Endodermal cell (in vitro differentiated cells): ENCODE results near the gene NIM1K. TPM values are rescaled to one million over a fixed set of nuclear protein-coding genes. Genes with fewer than 3 reads are reported as not detected.

ENCODE experiments used
- DNase-seq: peaks from one replicate; pipeline ENCODE4 v3.0.0-alpha.2; 2017
- H3K27ac ChIP-seq: 2 replicates; pipeline ENCODE4 v1.5.1; 2013; ENCODE audit warnings: mild to moderate bottlenecking, low read depth, low read length, moderate library complexity
- H3K27me3 ChIP-seq: 2 replicates; pipeline ENCODE4 v1.6.1; 2013; ENCODE audit warnings: mild to moderate bottlenecking, low read length, moderate library complexity; ENCODE audit not compliant: insufficient read depth, control insufficient read depth, poor library complexity, severe bottlenecking
- H3K36me3 ChIP-seq: 2 replicates; pipeline ENCODE4 v1.7.0; 2013; ENCODE audit warnings: mild to moderate bottlenecking, low read length, moderate library complexity; ENCODE audit not compliant: control insufficient read depth, insufficient read depth
- H3K4me1 ChIP-seq: one replicate; pipeline ENCODE4 v1.7.0; 2013; ENCODE audit warnings: low read length; ENCODE audit not compliant: control insufficient read depth, insufficient read depth
- H3K4me3 ChIP-seq: 2 replicates; pipeline ENCODE4 v1.5.1; 2013; ENCODE audit warnings: mild to moderate bottlenecking, low read length, moderate library complexity
- H3K9ac ChIP-seq: 2 replicates; pipeline ENCODE4 v1.6.1; 2013; ENCODE audit warnings: mild to moderate bottlenecking, low read length, moderate library complexity; ENCODE audit not compliant: poor library complexity, severe bottlenecking; ENCODE audit errors: extremely low read depth
- H3K9me3 ChIP-seq: 2 replicates; pipeline ENCODE4 v1.6.1; 2013; ENCODE audit warnings: mild to moderate bottlenecking, low read length, moderate library complexity; ENCODE audit not compliant: control insufficient read depth
- H3K27ac Mint-ChIP-seq: 2 replicates; pipeline ENCODE4 v1.8.0; 2020; ENCODE audit warnings: mixed read lengths
- H3K27me3 Mint-ChIP-seq: 2 replicates; pipeline ENCODE4 v1.8.0; 2021; ENCODE audit warnings: mild to moderate bottlenecking, mixed read lengths; ENCODE audit not compliant: insufficient read depth
- H3K36me3 Mint-ChIP-seq: 2 replicates; pipeline ENCODE4 v1.8.0; 2020; ENCODE audit warnings: low read depth, mixed read lengths
- H3K4me1 Mint-ChIP-seq: 2 replicates; pipeline ENCODE4 v1.8.0; 2020; ENCODE audit warnings: mixed read lengths
- H3K4me3 Mint-ChIP-seq: 2 replicates; pipeline ENCODE4 v1.8.0; 2020; ENCODE audit warnings: mild to moderate bottlenecking, moderate library complexity, mixed read lengths
- H3K9me3 Mint-ChIP-seq: 2 replicates; pipeline ENCODE4 v1.8.0; 2020; ENCODE audit warnings: mild to moderate bottlenecking, mixed read lengths
- WGBS, 2 experiments: methylation state at CpG; one replicate each; pipeline versions ENCODE4 v1.1.5 to v1.1.7; 2013; ENCODE audit warnings: missing lambda C conversion rate in 2 of 2, mixed read lengths in 1 of 2; ENCODE audit not compliant: insufficient coverage in 1 of 2, insufficient read length in 1 of 2; 5-methylcytosine and 5-hydroxymethylcytosine counted together
- total RNA-seq, 2 donors: library from RNA; stranded (reverse); fragmentation: NEBNext Ultra II Directional in 1 of 2; extraction: Animal tissue kit (Norgen Biotek cat#: 25700) in 1 of 2; gene quantifications; 2 replicates in 1 of 2; 3 replicates in 1 of 2; pipeline ENCODE4 v1.2.1, GENCODE V29; 2021
- TF ChIP-seq, protein P1 (sequence below): fragments of 200-600 bp; sonication (generic); conservative IDR thresholded peaks from 2 replicates; pipeline ENCODE4 v1.5.0; 2021; ENCODE audit warnings: antibody characterized with exemption, mild to moderate bottlenecking

Gene NIM1K
- total RNA-seq, 2 donors from 2014 or later = not detected

- Mint-ChIP-seq H3K27me3 (no peaks in the 10 kb centered on the region), H3K27ac (no peak overlapping the region), H3K36me3 (peaks cover 60% of the 10 kb centered on the region), H3K4me3 (no peak overlapping the region), H3K4me1 (no peaks in the 10 kb centered on the region), H3K9me3 (no peaks in the 10 kb centered on the region)
- TF ChIP-seq, protein P1, sequence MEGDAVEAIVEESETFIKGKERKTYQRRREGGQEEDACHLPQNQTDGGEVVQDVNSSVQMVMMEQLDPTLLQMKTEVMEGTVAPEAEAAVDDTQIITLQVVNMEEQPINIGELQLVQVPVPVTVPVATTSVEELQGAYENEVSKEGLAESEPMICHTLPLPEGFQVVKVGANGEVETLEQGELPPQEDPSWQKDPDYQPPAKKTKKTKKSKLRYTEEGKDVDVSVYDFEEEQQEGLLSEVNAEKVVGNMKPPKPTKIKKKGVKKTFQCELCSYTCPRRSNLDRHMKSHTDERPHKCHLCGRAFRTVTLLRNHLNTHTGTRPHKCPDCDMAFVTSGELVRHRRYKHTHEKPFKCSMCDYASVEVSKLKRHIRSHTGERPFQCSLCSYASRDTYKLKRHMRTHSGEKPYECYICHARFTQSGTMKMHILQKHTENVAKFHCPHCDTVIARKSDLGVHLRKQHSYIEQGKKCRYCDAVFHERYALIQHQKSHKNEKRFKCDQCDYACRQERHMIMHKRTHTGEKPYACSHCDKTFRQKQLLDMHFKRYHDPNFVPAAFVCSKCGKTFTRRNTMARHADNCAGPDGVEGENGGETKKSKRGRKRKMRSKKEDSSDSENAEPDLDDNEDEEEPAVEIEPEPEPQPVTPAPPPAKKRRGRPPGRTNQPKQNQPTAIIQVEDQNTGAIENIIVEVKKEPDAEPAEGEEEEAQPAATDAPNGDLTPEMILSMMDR = no peak
- Histone ChIP-seq H3K4me1 (no peaks in the 10 kb centered on the region), H3K27me3 (no peaks in the 10 kb centered on the region), H3K27ac (no peak overlapping the region), H3K9ac (no peak overlapping the region), H3K36me3 (peaks cover 56% of the 10 kb centered on the region), H3K4me3 (no peak overlapping the region), H3K9me3 (no peaks in the 10 kb centered on the region)
- 96 to 99% methylated on average over 6 to 8 of the region's 8 CpGs for WGBS, 2 experiments
- DNase-seq = no peak
Measured at GRCh38 chr5:43171451-43171850, 20.6 kb upstream of the NIM1K start.

- no peak overlapping the region for H3K27ac Mint-ChIP-seq
- Histone ChIP-seq H3K27ac (no peak overlapping the region), H3K36me3 (peaks cover 57% of the 10 kb centered on the region), H3K27me3 (no peaks in the 10 kb centered on the region), H3K4me3 (no peak overlapping the region), H3K9me3 (no peaks in the 10 kb centered on the region), H3K4me1 (no peaks in the 10 kb centered on the region), H3K9ac (no peak overlapping the region)
- H3K27me3 Mint-ChIP-seq = no peaks in the 10 kb centered on the region
- peaks cover 57% of the 10 kb centered on the region for H3K36me3 Mint-ChIP-seq
- DNase-seq = no peak
- TF ChIP-seq, protein P1 = no peak
- H3K4me1 Mint-ChIP-seq = no peaks in the 10 kb centered on the region
- WGBS, 2 experiments = 94% methylated on average over 1 of the region's 1 CpG; no CpG with 5 or more reads in 1 of the 2 experiments
- no peaks in the 10 kb centered on the region for H3K9me3 Mint-ChIP-seq
- H3K4me3 Mint-ChIP-seq = no peak overlapping the region
Measured at GRCh38 chr5:43171926-43172325, 20.1 kb upstream of the NIM1K start.

DNA sequence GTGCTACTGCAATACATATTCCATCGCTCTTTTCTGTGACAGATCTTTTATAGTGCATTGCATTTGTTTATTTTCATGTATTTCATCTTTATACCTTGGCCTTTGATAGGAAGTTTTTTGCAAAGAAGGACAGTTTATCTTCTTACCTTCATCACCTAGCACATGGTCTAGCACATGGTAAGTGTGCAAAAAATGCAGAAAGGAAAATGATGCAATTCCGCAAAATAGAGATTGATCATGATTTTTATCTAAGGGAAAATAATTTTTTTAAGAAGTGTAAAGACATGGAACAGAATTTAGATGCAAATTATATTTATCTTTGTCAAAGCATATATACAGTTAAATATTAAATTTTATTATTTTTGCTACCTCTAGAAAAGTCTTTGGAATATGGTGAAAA lies 19.2 kb upstream of the NIM1K start:
- Histone ChIP-seq H3K4me1 (no peaks in the 10 kb centered on the region), H3K36me3 (peaks cover 51% of the 10 kb centered on the region), H3K27me3 (no peaks in the 10 kb centered on the region), H3K9ac (no peak overlapping the region), H3K4me3 (no peak overlapping the region), H3K27ac (no peak overlapping the region), H3K9me3 (no peaks in the 10 kb centered on the region)
- Mint-ChIP-seq H3K27ac (no peak overlapping the region), H3K4me3 (no peak overlapping the region), H3K4me1 (no peaks in the 10 kb centered on the region), H3K36me3 (peaks cover 58% of the 10 kb centered on the region), H3K9me3 (no peaks in the 10 kb centered on the region), H3K27me3 (no peaks in the 10 kb centered on the region)
- 100% methylated on average over 2 of the region's 2 CpGs; no CpG with 5 or more reads in 1 of the 2 experiments for WGBS, 2 experiments
- no peak for DNase-seq
- TF ChIP-seq, protein P1 = no peak
